SHP77 treated with DMSO at 0.1 percent for 48 hours (cell line): ENCODE measurements around the gene CPPED1.

ENCODE experiments used
- DNase-seq: peaks from one replicate; lab custom pipeline; 2025; lab: John Stamatoyannopoulos, UW

The CPPED1 gene

DNA sequence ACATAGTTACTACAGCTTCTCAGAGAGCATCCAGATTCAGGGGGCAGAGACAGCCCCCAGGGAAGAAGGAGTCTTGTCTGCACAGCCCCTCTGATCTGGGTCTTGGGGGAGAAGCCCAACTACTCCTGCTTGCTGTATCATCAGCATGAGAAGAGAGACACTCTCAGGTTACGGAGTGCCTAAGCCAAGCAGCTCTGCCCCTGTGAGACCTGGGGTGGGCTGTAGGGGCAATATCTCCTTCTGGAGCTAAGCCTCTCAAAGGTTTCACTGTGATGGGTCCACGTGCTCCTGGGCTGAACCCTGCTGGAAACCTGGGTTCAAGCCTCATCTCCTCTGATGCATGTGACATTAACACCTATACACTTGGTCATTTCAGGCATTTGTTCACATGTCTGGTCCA, 123.2 kb downstream of the CPPED1 start:
- no peak for DNase-seq

DNA sequence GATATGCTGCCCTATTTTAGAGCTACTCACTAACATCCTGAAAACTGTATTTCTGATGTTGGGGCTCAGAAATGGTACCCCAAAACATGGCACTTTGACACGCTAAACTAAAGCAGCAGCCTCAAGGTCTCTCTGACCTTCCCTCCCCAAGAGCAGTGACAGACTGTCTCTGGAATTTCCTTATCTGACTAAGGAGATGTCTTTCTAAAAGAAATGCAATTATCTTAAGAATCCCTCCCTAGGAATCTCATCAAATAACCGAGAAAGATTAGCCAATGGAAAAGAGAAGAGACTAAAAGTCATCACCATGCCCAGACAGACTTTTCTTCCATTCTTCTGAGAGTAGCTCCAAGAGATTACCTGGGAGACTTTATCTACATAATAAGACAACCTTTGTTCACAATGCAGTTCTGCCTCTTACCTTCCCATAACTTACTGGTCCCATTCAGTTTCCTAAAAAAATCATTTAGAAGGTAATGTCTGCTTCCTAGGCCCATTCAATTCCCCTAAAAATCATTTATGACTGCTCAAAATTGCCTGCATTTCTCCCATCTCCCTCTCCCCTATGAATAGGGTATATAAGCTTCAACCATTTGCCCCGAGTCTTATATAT, 123.9 kb downstream of the CPPED1 start:
- no peak for DNase-seq

DNA sequence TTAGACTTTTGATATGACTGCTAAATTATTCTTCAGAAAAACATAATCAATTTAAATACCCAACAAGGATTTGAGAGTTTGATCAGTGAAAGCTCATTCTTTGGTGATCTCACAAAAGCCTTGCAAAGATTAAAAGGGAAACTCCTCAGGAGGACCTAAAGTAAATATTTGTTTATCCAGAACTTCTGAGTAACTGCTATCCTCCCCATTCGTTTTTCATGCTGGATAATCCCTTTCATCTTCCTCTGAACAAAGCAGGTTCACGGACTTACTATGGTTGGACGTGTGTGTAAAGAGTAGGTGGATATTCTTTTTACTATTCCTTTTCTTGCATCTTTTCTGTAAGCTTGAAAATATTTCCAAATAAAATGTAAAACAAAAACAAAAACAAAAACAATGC, 124.7 kb downstream of the CPPED1 start:
- DNase-seq, result no peak

DNA sequence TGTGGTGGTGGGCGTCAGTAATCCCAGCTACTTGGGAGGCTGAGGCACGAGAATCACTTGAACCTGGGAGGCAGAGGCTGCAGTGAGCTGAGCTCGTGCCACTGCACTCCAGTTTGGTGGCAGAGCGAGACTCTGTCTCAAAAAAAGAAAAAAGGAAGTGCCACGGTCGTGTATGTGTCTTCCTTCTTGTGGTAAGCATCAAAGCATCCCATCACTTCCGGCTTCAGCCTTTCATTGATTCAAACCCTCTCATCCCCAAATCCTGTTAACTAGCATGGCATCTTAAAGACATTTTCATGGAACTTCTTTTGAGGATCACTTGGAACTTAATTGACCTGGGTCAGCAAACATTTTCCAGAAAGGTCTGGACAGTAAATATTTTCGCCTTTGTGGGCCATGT, 126.2 kb downstream of the CPPED1 start:
- DNase-seq, result no peak

DNA sequence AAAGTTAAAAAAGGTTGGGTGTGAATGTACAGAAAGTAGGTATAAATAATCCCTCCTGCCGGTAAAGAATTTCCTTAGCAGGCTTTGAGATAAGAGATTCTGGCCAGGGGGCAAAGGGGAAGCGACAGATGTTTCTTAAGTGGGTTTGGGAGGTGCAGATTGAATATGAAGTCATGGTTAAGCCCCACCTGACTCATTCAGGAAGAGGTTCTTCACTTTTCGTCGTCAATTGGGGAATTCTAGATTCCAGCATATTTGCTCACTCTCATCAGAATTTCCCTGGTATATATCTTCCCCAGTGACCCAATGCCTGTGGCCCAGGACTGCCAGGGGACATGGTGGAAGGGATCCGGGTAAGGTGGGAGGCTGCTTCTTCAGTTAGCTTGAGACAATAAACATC, 127.8 kb downstream of the CPPED1 start:
- DNase-seq, result no peak

DNA sequence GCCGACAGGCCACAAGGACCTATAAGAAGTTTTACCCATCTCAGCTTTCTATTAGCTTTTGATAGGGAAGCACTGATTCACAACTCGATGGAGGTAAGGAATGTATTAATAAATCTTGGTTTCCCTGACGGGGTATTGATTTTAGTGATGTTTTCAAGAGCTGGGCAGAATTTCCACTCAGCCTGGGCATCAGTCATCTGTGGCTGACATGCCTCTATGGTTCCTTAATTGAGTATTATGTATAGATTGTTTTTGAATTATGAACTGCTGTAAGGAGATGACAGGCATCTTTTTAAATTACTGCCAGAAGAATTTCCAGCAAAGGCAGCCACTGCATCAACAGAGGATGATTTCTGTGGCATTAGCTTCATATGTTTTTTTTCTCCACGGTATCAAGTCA, 128.6 kb downstream of the CPPED1 start:
- no peak for DNase-seq

DNA sequence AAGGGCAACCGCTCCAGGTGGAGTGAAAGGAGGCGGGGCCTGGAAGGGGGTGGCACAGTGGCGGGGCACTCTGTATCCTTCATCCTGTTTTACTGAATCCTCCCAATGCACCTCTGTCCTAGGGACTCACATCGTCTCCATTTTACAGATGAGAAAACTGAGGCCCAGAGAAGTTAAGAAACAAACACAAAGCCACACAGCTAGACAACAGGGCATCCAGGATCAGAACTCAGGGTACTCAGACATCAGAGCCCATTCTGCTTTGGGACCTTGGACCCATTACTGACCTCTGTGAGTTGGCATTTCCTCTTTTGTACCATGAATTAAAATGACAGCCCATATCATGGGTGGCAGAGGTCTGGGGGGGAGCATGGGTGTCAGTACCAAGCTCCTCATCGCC, 129.2 kb downstream of the CPPED1 start:
- DNase-seq, result no peak

DNA sequence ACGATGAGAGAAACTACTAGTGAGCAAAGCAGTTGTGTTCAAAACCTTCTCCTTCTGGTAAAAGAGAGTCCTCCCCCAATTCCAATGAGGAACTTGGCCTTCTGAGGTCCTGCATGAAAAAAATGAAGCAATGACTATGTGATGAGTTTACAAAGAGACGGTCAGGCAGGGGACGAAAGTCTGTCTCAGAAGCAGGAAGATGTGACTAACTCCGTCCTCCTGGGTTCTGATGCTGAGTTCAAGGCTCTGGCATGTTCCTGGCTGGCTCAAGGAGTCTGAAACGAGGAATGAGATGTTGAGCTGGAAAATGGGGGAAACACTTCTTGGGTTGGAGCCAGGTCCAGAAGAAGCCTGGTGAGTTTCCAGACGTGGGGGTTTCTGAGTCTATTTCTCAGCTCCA, 129.6 kb downstream of the CPPED1 start:
- no peak for DNase-seq

DNA sequence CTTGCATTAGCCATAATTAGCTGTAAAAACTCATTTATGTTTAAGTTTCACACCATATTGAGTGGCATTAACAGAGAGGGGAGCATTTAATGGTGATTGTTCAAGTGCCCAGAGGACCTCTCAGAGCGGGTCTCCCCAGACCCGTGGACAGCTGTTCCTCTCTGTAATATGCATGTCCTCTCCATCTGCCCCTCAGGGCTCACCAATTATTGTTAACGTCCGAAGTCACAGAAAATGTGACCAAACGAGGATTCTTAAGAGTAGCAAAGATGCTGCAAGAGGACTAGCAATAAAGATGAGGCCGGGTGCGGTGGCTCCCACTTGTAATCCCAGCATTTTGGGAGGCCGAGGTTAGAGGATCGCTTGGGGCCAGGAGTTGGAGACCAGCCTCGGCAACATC, 130.2 kb downstream of the CPPED1 start:
- no peak for DNase-seq

DNA sequence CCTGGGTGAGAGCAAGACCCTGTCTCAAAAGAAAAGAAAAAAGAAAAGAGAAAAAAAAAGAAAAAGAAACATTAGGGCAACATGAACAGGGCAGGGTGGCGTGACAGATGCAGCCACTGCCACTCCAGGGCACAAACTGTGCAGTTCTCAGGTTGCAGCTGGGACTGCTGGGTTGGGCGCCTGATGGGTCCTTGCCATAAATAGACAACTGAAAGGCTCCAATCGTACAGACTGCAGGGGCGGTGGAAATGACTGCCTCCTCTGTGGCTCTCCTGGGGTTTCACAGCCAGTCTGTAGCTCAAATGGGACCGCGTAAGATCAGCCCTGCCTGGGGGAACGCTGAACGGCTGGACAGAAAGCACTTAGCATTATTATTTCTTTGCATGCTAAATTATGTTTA, 130.7 kb downstream of the CPPED1 start:
- no peak for DNase-seq

DNA sequence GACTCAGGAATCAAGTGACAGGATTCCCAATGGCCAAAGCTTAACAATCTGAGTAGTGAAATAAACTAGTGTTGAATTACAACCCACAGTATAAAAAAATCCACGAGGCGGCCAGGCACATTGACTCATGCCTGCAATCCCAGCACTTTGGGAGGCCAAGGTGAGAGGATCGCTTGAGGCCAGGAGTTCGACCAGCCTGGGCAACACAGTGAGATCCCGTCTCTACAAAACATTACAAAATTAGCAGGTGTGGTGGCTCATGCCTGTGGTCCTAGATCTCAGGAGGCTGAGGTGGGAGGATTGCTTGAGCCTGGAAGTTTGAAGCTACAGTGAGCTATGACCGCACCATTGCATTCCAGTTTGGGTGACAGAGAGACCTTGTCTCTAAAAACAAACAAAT, 133.8 kb downstream of the CPPED1 start:
- no peak for DNase-seq

DNA sequence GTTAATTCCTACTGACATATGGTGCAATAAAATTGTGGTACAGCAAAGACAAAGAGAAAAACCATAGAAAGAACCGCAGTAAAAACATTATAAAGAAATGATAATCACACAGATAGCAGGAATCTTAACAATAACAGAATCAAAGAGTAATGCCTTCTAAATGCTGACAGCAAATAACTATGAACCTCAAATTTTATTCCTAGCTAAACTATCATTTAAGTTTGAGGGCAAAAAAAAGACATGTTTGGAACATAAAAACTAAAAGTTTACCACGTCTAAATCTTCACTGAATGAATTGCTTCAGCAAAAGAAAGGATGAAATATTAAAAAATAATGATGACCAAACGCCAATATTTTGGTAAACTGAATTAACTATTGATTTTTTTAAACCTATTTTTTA, 135.8 kb downstream of the CPPED1 start:
- no peak for DNase-seq

DNA sequence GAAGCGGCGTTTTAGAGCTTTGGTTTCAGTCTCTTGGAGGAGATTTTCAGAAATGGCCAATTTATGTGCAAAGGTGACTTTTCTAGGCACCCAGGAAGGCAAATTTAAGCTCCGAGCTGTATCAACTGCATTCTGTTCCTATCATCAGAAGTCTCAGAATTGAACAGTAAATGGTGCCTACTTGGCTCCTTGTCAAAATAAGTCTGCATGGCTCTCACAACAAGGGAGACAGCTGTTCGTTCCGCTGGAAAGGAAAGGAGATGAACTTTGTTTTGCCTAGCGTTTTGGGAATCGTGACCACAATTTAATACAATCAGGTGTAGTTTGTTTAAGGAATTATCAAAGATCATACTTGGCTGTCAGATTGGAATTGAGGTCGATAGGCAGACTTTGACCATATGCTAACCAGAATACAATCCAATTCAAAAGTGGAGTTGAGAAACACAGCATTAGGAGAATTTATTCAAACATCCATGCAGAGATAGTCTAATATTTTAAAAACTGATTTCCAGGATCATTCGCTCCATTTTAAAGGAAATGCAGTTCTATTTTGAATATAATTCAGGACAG, 139.4 kb downstream of the CPPED1 start:
- DNase-seq, result no peak

DNA sequence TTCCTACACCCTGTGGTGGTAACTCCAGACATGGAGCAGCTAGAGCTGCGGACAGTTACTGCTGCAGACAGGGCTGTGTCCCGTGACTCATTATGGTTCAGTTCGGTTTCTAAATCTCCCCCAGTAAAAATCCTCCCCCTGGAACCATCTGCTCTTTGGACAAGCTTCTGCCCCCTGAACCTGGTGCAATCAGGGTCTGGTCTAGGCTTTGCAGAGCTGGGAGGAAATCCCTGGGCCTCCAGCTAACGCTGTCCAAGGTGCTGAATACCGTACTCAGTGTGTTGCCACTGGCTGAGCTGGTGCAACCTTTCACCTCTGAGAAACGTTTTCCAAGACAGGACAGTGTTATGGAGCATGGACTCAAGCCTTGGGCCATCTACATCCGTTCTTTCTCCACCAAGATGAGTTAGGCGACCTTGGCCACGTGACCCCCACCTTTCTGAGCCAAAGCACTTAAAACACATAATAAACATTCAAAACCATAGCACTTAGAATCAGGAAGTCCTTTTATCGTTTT, 142.0 kb downstream of the CPPED1 start:
- DNase-seq, result no peak

DNA sequence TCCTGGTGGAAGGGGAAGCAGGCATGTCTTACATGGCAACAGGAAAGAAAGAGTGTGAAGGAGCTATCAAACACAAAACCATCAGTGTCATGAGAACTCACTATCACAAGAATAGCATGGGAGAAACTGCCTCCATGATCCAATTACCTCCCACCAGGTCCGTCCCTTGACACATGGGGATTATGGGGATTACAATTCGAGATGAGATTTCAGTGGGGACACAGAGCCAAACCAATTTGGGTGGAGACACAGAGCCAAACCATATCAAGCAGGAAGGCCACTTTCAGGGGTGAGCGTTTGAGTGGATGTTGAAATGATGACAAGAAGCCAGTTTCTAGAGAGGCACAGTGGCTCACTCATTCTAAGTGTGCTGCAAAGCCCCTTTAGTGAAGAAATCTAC, 143.8 kb downstream of the CPPED1 start:
- DNase-seq, result no peak

DNA sequence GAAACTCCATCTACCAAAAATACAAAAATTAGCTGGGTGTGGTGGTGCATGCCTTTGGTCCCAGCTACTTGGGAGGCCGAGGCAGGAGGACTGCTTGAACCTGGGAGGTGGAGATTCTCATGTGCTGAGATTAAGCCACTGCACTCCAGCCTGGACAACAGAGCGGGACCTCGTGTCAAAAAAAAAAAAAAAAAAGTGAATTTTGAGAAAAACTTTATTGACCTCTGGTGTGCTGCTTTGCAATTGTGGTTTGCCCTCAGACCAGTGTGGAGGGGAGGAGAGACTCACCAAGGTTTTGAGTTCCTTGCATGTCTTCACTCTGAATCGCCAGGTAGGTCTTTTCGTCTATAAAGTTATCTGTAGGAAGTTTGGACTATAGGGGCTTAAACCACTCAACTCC, 145.2 kb downstream of the CPPED1 start:
- DNase-seq, result no peak

DNA sequence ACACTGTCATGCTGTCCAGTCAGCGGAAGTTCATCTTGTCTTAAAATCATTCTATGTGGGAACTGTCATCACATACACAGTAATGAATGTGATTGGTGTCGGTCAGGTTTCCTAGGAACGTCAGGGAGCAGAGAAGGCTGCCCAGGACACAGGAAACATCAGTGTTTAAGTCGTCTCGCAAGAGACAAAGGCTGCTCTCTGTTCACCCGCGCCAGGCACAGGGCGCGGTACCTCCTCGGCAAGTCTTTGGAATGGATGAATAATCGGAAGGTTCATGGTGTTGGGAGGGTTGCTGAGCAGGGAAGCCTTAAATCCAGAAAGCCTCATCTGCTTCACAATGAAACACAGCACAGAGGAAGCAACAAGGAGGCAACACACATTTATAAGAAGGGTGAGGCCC, 148.2 kb downstream of the CPPED1 start:
- DNase-seq, result no peak

DNA sequence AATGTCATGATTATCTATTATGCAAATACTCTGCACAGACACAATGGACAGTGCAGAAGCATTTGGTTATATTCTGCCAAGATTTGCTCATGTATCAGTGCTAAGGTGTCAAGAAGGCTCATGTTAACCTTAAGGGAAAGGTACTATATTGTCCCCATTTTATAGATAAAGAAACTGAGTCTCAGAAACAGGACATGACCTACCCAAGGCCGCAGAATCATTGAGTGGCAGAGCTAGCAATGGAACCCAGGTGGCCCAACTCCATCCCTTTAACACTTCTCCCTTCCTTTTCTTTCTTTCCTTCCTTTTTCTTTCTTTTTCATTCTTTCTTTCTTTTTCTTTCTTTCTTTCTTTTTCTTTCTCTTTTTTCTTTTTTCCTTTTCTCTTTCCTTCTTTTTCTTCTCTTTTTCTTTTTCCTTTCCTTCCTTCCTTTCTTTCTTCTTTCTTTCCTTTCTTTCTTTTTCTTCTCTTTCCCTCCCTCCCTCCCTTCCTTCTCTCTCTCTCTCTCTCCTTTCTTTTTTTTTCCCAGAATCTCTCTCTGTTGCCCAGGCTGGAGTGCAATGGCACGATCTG, 149.8 kb downstream of the CPPED1 start:
- DNase-seq, result no peak

DNA sequence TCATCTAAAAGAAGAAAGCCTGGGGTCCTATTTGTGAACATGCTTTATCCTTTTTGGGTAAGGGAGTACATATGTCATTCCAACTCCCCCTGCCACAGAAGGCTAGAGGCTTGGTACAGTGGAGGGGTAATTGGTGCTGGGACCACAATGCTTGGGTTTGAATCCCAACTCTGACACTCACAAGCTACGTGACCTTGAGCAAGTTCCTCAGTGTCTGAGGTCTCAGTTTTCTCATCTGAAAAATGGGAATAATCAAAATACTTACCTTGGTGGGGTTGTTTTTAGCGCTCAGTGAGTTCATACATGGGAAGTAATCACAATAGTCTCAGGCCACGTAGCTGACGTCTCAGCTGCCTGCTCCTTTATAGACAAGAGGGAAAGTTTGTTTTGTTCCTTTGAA, 150.8 kb downstream of the CPPED1 start:
- no peak for DNase-seq

DNA sequence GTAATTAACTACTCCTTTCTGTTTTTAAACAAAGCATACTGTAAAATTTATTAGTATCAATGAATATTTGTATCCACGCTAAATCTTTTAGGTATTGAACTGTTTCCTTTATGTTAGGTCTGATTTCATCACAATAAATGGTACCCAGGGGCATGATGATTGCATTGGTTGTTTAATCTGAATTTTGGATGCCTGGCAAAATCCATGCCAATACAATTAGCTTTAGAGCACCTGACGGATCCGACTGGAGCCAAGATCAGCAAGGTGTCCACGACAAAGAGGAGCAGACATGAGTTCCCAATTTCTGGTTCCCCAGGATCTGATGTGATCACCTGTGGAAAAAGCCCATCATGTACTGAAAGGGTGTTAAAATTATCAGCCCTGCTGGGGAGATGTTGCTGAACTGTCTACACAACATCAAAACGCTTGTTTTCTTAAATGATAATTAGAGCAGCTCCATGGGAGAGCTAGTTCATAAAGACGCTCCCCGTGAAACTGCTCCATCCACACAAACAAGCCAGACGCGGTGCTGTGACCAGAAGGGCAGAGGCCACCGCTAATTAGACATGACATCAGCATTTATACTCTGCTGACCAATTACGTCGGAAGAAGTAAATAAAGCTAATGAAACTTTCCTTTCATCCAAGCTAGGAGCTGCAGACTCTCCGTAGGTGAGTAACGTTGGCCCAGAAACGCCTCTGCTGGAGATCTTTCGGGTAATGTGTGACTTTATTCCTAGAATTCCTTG, 151.7 kb downstream of the CPPED1 start:
- DNase-seq, result peak; percentile 10

DNA sequence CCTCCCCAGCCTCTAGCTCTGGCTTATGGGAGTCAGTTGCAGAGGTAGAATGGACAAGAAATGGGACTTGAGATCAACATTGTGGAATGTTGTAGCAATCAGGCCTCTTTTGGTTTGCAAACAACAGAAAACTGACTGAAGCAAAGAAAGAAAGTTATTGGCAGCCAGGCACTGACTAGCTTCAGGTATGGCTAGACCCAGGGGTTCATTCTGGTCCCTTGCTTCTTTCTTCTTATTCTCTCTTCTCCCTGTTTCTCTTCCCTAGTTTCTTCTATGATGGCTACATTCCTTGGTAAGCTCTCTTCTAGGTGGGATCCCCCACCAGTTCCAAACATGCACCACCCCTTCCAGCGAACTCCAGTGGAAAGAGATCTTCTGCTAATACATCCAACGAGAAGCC, 154.3 kb downstream of the CPPED1 start:
- DNase-seq, result no peak

DNA sequence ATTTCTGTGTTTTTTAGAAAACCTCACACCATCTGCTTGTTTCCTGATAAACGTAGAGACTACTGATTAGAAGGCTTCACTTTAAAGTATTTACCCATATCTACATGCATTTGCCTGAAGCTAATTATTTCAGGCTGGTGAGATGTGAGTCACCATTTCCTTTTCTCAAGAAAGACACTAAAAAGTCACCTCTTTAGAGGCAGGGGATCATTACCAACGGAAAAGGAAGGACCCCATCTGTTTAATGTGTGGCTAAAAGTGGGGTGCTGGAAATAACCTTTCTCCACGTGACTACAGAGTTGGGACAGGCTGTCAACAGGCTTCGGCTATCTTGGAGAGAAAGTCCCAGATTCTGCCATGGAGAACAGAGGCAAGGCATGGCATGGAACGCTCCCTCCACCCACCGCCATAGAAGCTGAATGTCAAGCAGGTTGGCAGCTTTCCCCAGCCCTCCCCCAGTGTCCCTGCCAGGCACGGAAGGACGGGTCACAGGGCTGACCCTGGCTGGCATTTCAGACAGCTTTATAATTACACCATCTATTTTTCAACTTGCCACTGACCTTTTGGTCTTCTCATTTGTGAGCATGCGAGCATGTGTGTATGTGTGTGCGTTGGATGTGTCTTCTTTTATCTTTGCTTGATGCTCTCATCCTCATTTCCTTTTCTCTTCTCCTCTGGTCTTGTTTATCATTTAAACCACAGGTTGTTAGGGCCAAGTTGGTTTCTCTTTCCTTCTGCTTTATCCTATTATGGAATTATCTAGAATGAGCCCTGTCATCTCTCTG, 157.0 kb downstream of the CPPED1 start:
- DNase-seq, result no peak
